ENCODE measurements around the gene MATN3.

MATN3 gene

DNA sequence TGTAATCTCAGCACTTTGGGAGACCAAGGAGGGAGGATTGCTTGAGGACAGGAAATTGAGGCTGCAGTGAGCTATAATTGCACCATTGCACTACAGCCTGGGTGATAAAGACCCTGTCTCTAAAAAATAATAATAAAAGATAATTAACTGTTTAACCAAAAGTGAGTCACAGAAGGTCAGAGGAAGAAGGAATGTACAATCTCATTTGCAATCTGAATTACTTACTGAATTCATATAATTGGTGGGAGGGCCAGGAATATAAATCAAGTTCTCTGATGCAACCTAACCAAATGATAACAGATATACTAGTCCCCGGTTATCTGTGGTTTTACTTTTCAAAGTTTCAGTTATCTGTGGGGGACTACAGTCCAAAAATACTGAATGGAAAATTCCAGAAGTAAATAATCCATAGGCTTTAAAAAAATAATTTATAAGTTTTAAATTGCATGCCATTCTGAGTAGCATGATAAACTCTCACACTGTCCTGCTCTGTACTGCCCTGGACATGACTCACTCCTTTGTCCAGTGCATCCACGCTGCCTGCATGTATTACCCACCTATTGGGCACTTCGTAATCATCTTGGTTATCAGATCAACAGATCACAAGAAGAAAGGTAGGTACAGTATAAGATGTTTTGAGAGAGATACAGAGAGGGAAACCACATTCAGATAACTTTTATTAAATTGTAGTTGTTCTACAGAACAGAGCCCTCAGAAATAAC, 12.8 kb upstream of the MATN3 start:
- Mint-ChIP-seq H3K27ac (no peak overlapping the region), H3K4me1 (no peaks in the 10 kb centered on the region), H3K36me3 (ENCODE audit: low read depth) (peaks cover 69% of the 10 kb centered on the region), H3K27me3 (ENCODE audit: low read depth, poor library complexity) (no peaks in the 10 kb centered on the region), H3K4me3 (no peak overlapping the region), H3K9me3 (peaks cover 46% of the 10 kb centered on the region)
- DNase-seq, result no peak
- TF ChIP-seq CTCF (IDR thresholded peaks at IDR 0.05), result no peak

DNA sequence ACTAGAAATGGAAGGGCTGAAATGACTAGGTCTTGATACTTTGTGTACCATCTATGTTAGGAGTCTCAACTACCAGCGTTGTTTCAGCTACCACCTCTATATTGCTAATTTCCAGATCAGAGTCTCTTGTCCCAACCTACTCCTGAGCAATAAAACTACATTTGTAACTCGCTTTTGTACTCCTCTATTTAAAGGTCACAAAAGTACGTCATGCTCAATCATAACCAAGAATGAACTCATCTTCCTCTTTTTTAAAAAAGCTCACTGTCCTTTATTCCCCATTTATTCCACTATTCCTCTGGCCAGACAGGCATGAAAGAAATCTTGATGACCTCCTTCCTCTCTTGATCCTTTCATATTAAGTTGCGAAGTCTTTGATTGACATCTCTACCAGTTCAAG, 11.2 kb upstream of the MATN3 start:
- Mint-ChIP-seq H3K4me1 (no peaks in the 10 kb centered on the region), H3K4me3 (no peak overlapping the region), H3K36me3 (ENCODE audit: low read depth) (peaks cover 56% of the 10 kb centered on the region), H3K27ac (no peak overlapping the region), H3K27me3 (ENCODE audit: low read depth, poor library complexity) (no peaks in the 10 kb centered on the region), H3K9me3 (peaks cover 44% of the 10 kb centered on the region)
- DNase-seq, result no peak
- no peak for TF ChIP-seq CTCF (IDR thresholded peaks at IDR 0.05)

DNA sequence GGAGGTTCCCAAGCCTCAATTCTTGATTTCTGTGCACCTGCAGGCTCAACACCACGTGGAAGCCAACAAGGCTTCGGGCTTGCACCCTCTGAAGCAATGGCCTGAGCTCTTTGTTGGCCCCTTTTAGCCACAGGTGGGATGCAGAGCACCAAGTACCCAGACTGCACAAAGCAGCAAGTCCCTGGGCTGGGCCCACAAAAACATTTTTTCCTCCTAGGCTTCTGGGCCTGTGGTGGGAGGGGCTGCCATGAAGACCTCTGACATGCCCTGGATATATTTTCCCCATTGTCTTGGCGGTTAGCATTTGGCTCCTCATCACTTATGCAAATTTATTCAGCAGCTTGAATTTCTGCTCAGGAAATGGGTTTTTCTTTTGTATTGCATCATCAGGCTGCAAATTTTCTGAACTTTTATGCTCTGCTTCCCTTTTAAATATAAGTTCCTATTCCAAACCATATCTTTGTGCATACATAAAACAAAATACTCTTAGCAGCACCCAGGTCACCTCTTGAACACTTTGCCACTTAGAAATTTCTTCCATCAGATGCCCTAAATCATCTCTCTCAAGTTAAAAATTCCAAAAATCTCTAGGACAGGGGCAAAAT, 9.0 kb upstream of the MATN3 start:
- H3K27me3 Mint-ChIP-seq (ENCODE audit: low read depth, poor library complexity), result peaks cover 5% of the 10 kb centered on the region
- peaks cover 40% of the 10 kb centered on the region for H3K36me3 Mint-ChIP-seq (ENCODE audit: low read depth)
- peaks cover 41% of the 10 kb centered on the region for H3K9me3 Mint-ChIP-seq
- no peak for TF ChIP-seq CTCF (IDR thresholded peaks at IDR 0.05)
- no peak for DNase-seq
- no peak overlapping the region for H3K27ac Mint-ChIP-seq
- H3K4me1 Mint-ChIP-seq, result no peaks in the 10 kb centered on the region
- no peak overlapping the region for H3K4me3 Mint-ChIP-seq

GRCh38 chr2:20019747-20020146, 7.3 kb upstream of the MATN3 start:
- DNase-seq, result no peak
- Mint-ChIP-seq H3K36me3 (ENCODE audit: low read depth) (peaks cover 36% of the 10 kb centered on the region), H3K4me3 (no peak overlapping the region), H3K9me3 (peaks cover 41% of the 10 kb centered on the region), H3K4me1 (no peaks in the 10 kb centered on the region), H3K27me3 (ENCODE audit: low read depth, poor library complexity) (peaks cover 5% of the 10 kb centered on the region), H3K27ac (no peak overlapping the region)
- no peak for TF ChIP-seq CTCF (IDR thresholded peaks at IDR 0.05)

- no peak for TF ChIP-seq CTCF (IDR thresholded peaks at IDR 0.05)
- H3K4me3 Mint-ChIP-seq, result no peak overlapping the region
- no peak overlapping the region for H3K27ac Mint-ChIP-seq
- H3K9me3 Mint-ChIP-seq, result peaks cover 48% of the 10 kb centered on the region
- DNase-seq, result no peak
- H3K36me3 Mint-ChIP-seq (ENCODE audit: low read depth), result peaks cover 27% of the 10 kb centered on the region
- peaks cover 10% of the 10 kb centered on the region for H3K27me3 Mint-ChIP-seq (ENCODE audit: low read depth, poor library complexity)
- peaks cover under 1% of the 10 kb centered on the region for H3K4me1 Mint-ChIP-seq
Observed at GRCh38 chr2:20018601-20019152, 6.2 kb upstream of the MATN3 start.
